CD4-positive, alpha-beta T cell treated with Interleukin-17A for 1 hour (primary cell): ENCODE results near the gene IKBKE.

Source experiments
- DNase-seq: peaks from one replicate; pipeline ENCODE4 v3.0.0-alpha.2; 2020

Gene IKBKE

GRCh38 chr1:206497774-206498173, 27.5 kb downstream of the IKBKE start:
- DNase-seq: no peak

GRCh38 chr1:206498685-206499084, 28.4 kb downstream of the IKBKE start:
- DNase-seq: no peak

GRCh38 chr1:206500046-206500445, 29.8 kb downstream of the IKBKE start:
- DNase-seq: no peak

- DNase-seq: no peak
Observed at GRCh38 chr1:206501881-206502280, 31.6 kb downstream of the IKBKE start.

GRCh38 chr1:206502403-206502802, 32.1 kb downstream of the IKBKE start:
- no peak for DNase-seq

GRCh38 chr1:206502812-206503211, 32.5 kb downstream of the IKBKE start:
- DNase-seq: no peak

GRCh38 chr1:206503591-206504362, 33.5 kb downstream of the IKBKE start:
- DNase-seq: peak; percentile 44

GRCh38 chr1:206504363-206504713, 34.1 kb downstream of the IKBKE start:
- no peak for DNase-seq

GRCh38 chr1:206505702-206506355, 35.6 kb downstream of the IKBKE start:
- no peak for DNase-seq

- peak; percentile 30 for DNase-seq
Observed at GRCh38 chr1:206506405-206507283, 36.4 kb downstream of the IKBKE start.

GRCh38 chr1:206507284-206508129, 37.2 kb downstream of the IKBKE start, which contains the start of gene RASSF5:
Gene RASSF5 (plus strand): TSS chr1:206507531. CDS start chr1:206507603, 72 bp downstream.
- peak; percentile 83 for DNase-seq

GRCh38 chr1:206508130-206508889, 38.0 kb downstream of the IKBKE start:
- DNase-seq: no peak

- DNase-seq: no peak
Observed at GRCh38 chr1:206508956-206509355, 38.7 kb downstream of the IKBKE start.

GRCh38 chr1:206509612-206510257, 39.5 kb downstream of the IKBKE start:
- DNase-seq: no peak

- no peak for DNase-seq
Observed at GRCh38 chr1:206510371-206510770, 40.1 kb downstream of the IKBKE start.

GRCh38 chr1:206511362-206512057, 41.2 kb downstream of the IKBKE start:
- no peak for DNase-seq

GRCh38 chr1:206512058-206512850, 42.0 kb downstream of the IKBKE start:
- no peak for DNase-seq

GRCh38 chr1:206512851-206513180, 42.5 kb downstream of the IKBKE start:
- no peak for DNase-seq

GRCh38 chr1:206513312-206514111, 43.2 kb downstream of the IKBKE start:
- DNase-seq: no peak
